Glutamatergic neuron (in vitro differentiated cells): ENCODE data around the gene GNAQ. TPM values are rescaled to one million over a fixed set of nuclear protein-coding genes. Genes with fewer than 3 reads are reported as not detected.
"Not testable (repeated sequence)": the region's sequence is repeated elsewhere in the genome, so short reads cannot be mapped to it uniquely, and the experiment has no call there.

Experiments
- DNase-seq: peaks from one replicate; pipeline ENCODE4 v3.0.0; 2022
- H3K27ac Mint-ChIP-seq: one replicate; pipeline ENCODE4 v1.8.0; 2020; ENCODE audit warnings: mild to moderate bottlenecking, mixed read lengths, inconsistent platforms; ENCODE audit not compliant: unreplicated experiment
- H3K27me3 Mint-ChIP-seq: one replicate; pipeline ENCODE4 v1.8.0; 2020; ENCODE audit warnings: mild to moderate bottlenecking, moderate library complexity, mixed read lengths, inconsistent platforms; ENCODE audit not compliant: unreplicated experiment
- H3K36me3 Mint-ChIP-seq: one replicate; pipeline ENCODE4 v1.8.0; 2020; ENCODE audit warnings: mild to moderate bottlenecking, mixed read lengths, inconsistent platforms; ENCODE audit not compliant: unreplicated experiment
- H3K4me1 Mint-ChIP-seq: one replicate; pipeline ENCODE4 v1.8.0; 2020; ENCODE audit warnings: mild to moderate bottlenecking, low read depth, mixed read lengths, inconsistent platforms; ENCODE audit not compliant: unreplicated experiment
- H3K4me3 Mint-ChIP-seq: one replicate; pipeline ENCODE4 v1.8.0; 2020; ENCODE audit warnings: mild to moderate bottlenecking, mixed read lengths, inconsistent platforms; ENCODE audit not compliant: unreplicated experiment
- H3K9me3 Mint-ChIP-seq: one replicate; pipeline ENCODE4 v1.8.0; 2020; ENCODE audit warnings: mild to moderate bottlenecking, moderate library complexity, mixed read lengths, inconsistent platforms; ENCODE audit not compliant: unreplicated experiment
- CTCF ChIP-seq: fragments of 200-600 bp; sonication (generic); IDR thresholded peaks from one replicate; pipeline ENCODE4 v1.5.0; 2021; ENCODE audit not compliant: partially characterized antibody, unreplicated experiment
- total RNA-seq: library from RNA; stranded (reverse); fragmentation: NEBNext Ultra II Directional; extraction: Animal tissue kit (Norgen Biotek cat#: 25700); gene quantifications from one replicate; pipeline ENCODE4 v1.2.1, GENCODE V29; 2021; ENCODE audit not compliant: unreplicated experiment

The GNAQ gene
- total RNA-seq, 1 donor from 2014 or later, result 72.8 TPM

- Mint-ChIP-seq H3K27ac (no peak overlapping the region), H3K9me3 (peaks cover 14% of the 10 kb centered on the region), H3K27me3 (peaks cover 1% of the 10 kb centered on the region), H3K4me1 (peaks cover 4% of the 10 kb centered on the region), H3K36me3 (peaks cover 30% of the 10 kb centered on the region), H3K4me3 (no peak overlapping the region)
- DNase-seq, result no peak
- TF ChIP-seq CTCF, result no peak
Observed at GRCh38 chr9:77864211-77864889, 167.3 kb downstream of the GNAQ start.

GRCh38 chr9:77863638-77864037 is 168.0 kb downstream of the GNAQ start:
- H3K27me3 Mint-ChIP-seq, H3K27ac Mint-ChIP-seq, DNase-seq, H3K4me1 Mint-ChIP-seq, H3K4me3 Mint-ChIP-seq: not testable (repeated sequence)
- peaks cover 30% of the 10 kb centered on the region for H3K36me3 Mint-ChIP-seq
- H3K9me3 Mint-ChIP-seq, result peaks cover 16% of the 10 kb centered on the region

- H3K27me3 Mint-ChIP-seq, H3K4me3 Mint-ChIP-seq, H3K4me1 Mint-ChIP-seq, DNase-seq, H3K27ac Mint-ChIP-seq: not testable (repeated sequence)
- Mint-ChIP-seq H3K9me3 (peaks cover 22% of the 10 kb centered on the region), H3K36me3 (peaks cover 30% of the 10 kb centered on the region)
Observed at GRCh38 chr9:77860953-77861352, 170.7 kb downstream of the GNAQ start.

- H3K4me1 Mint-ChIP-seq, result peaks cover 2% of the 10 kb centered on the region
- H3K27me3 Mint-ChIP-seq, result peaks cover 1% of the 10 kb centered on the region
- no peak overlapping the region for H3K27ac Mint-ChIP-seq
- H3K36me3 Mint-ChIP-seq, result peaks cover 6% of the 10 kb centered on the region
- no peak for DNase-seq
- no peak for TF ChIP-seq CTCF
- peaks cover 14% of the 10 kb centered on the region for H3K9me3 Mint-ChIP-seq
- no peak overlapping the region for H3K4me3 Mint-ChIP-seq
Observed at GRCh38 chr9:77857513-77858259, 173.9 kb downstream of the GNAQ start.

DNA sequence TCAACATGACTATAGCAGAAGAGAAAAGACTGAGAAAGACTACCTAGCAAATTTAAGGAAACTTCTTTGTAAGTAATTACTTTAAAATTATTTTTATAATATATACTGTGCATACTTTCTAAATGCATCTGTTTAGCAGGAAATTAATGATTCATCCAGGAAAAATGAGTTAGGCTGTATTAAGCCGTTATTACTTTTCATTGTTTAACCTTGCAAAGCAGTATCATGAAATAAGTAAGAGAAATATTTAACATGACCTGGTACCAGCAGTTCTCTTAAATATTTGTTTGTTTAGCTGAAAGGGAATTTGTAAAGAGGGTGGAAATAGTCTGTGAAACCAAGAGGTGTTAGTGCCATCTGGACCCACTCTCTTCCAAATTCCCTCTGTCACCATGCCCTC is 175.0 kb downstream of the GNAQ start:
- H3K4me3 Mint-ChIP-seq, result no peak overlapping the region
- no peak for DNase-seq
- H3K4me1 Mint-ChIP-seq, result peaks cover 4% of the 10 kb centered on the region
- H3K36me3 Mint-ChIP-seq, result peaks cover 6% of the 10 kb centered on the region
- H3K27ac Mint-ChIP-seq, result no peak overlapping the region
- H3K27me3 Mint-ChIP-seq, result peaks cover 1% of the 10 kb centered on the region
- H3K9me3 Mint-ChIP-seq, result peaks cover 11% of the 10 kb centered on the region
- no peak for TF ChIP-seq CTCF

- Mint-ChIP-seq H3K36me3 (no peaks in the 10 kb centered on the region), H3K27ac (no peak overlapping the region), H3K27me3 (peaks cover 1% of the 10 kb centered on the region), H3K4me1 (peaks cover 4% of the 10 kb centered on the region), H3K4me3 (no peak overlapping the region), H3K9me3 (peaks cover 11% of the 10 kb centered on the region)
- DNase-seq, result no peak
- no peak for TF ChIP-seq CTCF
Observed at GRCh38 chr9:77854916-77855311, 176.7 kb downstream of the GNAQ start.
